Spleen (tissue), 7 donors: ENCODE data around the gene ADGRF3.

ENCODE experiments used
- POLR2A ChIP-seq, 3 donors: fragments of 450-650 bp; IDR thresholded peaks; one replicate each; pipeline ENCODE4 v1.5.1; 2017; ENCODE audit warnings: antibody characterized with exemption in 3 of 3, mild to moderate bottlenecking in 1 of 3
- POLR2AphosphoS5 ChIP-seq, 3 donors: sonication (generic); formaldehyde crosslinking; IDR thresholded peaks; one replicate each; pipeline ENCODE4 v1.5.1; 2017; ENCODE audit warnings: antibody characterized with exemption in 3 of 3
- TF ChIP-seq, protein P1 (sequence below), 11 experiments: fragments of 200-600 bp in 7 of 11; fragments of 450-650 bp in 4 of 11; sonication (generic) in 4 of 11; IDR thresholded peaks in 8 of 11; conservative IDR thresholded peaks in 3 of 11; 1 replicate in 7 of 11; 2 replicates in 4 of 11; pipeline versions ENCODE4 v1.4.0 to v1.8.0; 2016 to 2021; ENCODE audit warnings: antibody characterized with exemption in 11 of 11, inconsistent platforms in 4 of 11, mild to moderate bottlenecking in 1 of 11
- donor health status: DM: no; HTN: no; CAD: no; lungs with moderate emphysema.
- donor health status: DM: no; HTN: no; CAD: no.
- donor health status: DM: no; HTN: no; CAD: no.

DNA sequence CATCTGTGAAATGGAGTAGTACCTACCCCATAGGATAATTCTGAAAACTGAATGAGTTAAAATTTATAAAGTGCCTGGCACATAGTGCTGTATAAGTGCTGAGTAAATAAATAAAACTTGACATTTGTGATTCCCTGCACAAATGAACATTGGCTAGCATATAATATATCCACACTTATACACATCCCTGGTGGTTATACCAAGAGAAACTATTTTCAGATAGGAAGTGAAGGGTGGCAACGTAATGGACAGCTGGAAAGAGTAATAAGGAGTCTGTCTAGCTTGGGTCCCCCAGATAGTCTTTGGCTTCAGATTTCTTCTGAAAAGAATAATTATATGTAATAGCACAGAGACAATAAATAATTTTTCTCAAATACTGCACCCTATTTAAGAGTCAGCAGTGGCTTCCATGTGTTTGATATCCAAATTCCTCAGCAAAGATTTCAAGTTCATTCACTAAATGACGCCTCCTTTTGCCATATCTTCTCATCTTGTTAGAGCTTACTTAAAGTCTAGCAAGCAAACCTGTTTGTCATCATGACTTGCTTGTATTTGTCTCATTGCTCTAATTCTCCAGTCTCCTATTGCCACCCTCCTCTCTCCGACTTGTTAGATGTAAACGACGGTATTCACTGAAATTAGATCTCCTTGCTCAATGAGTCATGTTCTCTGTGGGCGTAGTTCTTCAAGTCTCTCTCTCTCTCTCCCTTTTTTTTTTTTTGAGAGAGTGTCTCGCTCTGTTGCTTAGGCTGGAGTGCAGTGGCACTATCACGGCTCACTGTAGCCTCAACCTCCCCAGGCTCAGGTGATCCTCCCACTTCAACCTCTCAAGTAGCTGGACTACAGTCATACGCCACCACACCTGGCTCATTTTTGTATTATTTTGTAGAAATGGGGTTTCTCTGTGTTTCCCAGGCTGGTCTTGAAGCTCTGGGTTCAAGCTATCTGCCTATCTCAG, 8.7 kb upstream of the ADGRF3 start:
- TF ChIP-seq, protein P1, sequence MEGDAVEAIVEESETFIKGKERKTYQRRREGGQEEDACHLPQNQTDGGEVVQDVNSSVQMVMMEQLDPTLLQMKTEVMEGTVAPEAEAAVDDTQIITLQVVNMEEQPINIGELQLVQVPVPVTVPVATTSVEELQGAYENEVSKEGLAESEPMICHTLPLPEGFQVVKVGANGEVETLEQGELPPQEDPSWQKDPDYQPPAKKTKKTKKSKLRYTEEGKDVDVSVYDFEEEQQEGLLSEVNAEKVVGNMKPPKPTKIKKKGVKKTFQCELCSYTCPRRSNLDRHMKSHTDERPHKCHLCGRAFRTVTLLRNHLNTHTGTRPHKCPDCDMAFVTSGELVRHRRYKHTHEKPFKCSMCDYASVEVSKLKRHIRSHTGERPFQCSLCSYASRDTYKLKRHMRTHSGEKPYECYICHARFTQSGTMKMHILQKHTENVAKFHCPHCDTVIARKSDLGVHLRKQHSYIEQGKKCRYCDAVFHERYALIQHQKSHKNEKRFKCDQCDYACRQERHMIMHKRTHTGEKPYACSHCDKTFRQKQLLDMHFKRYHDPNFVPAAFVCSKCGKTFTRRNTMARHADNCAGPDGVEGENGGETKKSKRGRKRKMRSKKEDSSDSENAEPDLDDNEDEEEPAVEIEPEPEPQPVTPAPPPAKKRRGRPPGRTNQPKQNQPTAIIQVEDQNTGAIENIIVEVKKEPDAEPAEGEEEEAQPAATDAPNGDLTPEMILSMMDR (IDR thresholded peaks at IDR 0.05 in 8 of 11, conservative IDR thresholded peaks at IDR 0.05 in 3 of 11), result no peak
- TF ChIP-seq POLR2A (IDR thresholded peaks at IDR 0.05) (no peak), POLR2AphosphoS5 (IDR thresholded peaks at IDR 0.05) (no peak)
